ENCODE measurements around the gene PLEKHG1. TPM values are rescaled to one million over a fixed set of nuclear protein-coding genes. Genes with fewer than 3 reads are reported as not detected.

Gene PLEKHG1
- polyA plus RNA-seq, 1 donor = 15.6 TPM

DNA sequence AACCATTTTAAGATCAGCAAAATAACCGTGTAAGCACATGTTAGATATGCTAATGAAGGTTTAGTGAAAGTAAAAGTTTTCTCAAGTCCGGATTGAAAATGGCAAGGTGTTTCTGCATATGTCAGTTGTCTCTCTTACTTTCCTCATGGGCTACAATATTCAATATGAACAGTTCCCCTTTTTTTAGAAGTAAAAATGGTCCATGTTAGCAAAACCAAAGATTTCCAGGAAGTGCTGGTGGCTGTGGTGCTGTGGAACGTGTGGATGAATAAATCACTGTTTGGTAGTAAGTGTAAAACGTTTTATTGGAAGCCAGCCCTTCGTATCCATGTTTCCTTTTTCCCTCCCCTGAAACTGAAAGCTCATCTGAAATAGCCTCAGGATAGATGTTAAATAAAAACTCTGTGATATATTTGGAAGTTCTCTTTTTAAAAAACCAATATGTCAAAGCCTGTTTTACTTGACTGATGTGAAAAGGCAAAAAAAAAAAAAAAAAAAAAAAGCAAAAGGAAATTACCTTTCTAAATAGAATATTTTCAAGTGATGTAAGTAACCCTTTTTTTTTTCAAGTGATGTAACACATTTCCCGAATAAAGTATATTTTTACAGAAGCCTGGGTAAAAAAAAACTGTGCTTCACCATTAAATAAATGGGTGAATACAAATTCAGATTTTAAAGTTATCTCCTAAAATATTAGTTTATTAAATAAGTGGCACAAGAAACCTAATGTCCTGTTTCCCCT is 41.9 kb downstream of the PLEKHG1 start:
- no peak for DNase-seq

DNA sequence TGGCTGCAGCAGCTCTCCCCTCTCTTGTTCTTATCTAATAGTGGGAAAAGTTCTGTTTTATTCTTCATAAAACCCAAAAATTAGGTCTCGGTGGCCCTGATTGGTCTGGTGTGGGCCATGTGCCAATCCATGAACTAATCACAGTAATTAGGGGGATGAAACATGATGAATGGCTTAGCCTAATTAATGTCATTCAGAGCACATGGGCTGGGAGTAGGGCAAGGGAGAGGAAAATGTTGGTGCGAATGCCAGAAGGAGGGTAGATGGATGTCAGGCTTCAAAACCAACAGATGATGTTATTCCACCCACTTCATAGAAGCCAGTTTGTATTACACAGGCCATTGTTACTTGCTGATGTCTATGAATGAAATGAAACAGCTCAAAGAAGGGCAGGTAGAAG is 46.5 kb downstream of the PLEKHG1 start:
- DNase-seq = no peak

DNA sequence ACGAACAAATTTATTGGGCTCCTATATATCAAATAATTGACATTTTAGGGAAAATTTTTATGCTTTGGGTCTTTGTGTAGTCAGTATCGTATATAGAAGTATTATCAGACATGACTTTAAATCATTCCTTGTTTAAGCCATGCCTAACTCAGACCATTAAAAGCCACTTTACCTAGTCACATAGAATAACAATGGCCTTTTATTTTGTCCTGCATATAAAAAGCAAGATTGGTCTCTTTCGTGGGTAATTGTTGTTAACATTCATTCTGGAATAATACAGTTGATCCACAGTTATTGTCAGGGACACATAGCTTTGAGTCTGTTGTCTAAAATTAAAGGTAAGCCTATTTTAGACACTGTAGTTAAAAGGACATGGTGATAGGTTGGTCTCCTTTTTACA is 47.4 kb downstream of the PLEKHG1 start:
- DNase-seq = no peak

Other genes with a start within 250 kb of the PLEKHG1 start
- gene IYD, start 230.9 kb upstream of the PLEKHG1 start, polyA plus RNA-seq (ENCODE audit: insufficient read length) = 0.08 TPM

All from hindlimb muscle (tissue), 1 donor.